Sigmoid colon (tissue), 3 donors: Measurements from ENCODE around the gene KCNQ1OT1.

Experiments used
- POLR2A ChIP-seq, 2 donors: fragments of 450-650 bp; IDR thresholded peaks; one replicate each; pipeline ENCODE4 v1.6.1; 2016; ENCODE audit warnings: antibody characterized with exemption in 2 of 2, mild to moderate bottlenecking in 2 of 2, moderate library complexity in 2 of 2
- TF ChIP-seq, protein P1 (sequence below), 4 experiments: fragments of 450-650 bp in 3 of 4; fragments of 200-600 bp in 1 of 4; IDR thresholded peaks; one replicate each; pipeline ENCODE4 v1.5.1; 2016 to 2019; ENCODE audit warnings: antibody characterized with exemption in 4 of 4, mild to moderate bottlenecking in 3 of 4, moderate library complexity in 2 of 4

- TF ChIP-seq, protein P1, sequence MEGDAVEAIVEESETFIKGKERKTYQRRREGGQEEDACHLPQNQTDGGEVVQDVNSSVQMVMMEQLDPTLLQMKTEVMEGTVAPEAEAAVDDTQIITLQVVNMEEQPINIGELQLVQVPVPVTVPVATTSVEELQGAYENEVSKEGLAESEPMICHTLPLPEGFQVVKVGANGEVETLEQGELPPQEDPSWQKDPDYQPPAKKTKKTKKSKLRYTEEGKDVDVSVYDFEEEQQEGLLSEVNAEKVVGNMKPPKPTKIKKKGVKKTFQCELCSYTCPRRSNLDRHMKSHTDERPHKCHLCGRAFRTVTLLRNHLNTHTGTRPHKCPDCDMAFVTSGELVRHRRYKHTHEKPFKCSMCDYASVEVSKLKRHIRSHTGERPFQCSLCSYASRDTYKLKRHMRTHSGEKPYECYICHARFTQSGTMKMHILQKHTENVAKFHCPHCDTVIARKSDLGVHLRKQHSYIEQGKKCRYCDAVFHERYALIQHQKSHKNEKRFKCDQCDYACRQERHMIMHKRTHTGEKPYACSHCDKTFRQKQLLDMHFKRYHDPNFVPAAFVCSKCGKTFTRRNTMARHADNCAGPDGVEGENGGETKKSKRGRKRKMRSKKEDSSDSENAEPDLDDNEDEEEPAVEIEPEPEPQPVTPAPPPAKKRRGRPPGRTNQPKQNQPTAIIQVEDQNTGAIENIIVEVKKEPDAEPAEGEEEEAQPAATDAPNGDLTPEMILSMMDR (IDR thresholded peaks at IDR 0.05), result no peak
- TF ChIP-seq POLR2A (IDR thresholded peaks at IDR 0.05), result no peak
These were observed 6.5 kb upstream of the KCNQ1OT1 start for GRCh38 chr11:2706321-2706720.
